GM18868 (cell line): ENCODE results near the gene VIPR2.
"Not testable (repeated sequence)": the region's sequence is repeated elsewhere in the genome, so short reads cannot be mapped to it uniquely, and the experiment has no call there.

Experiments used
- ATAC-seq: cut with Tn5 transposase; IDR thresholded peaks from one replicate; pipeline ENCODE4 v1.9.1; 2021; ENCODE audit warnings: mild to moderate bottlenecking, moderate library complexity; ENCODE audit not compliant: unreplicated experiment

Gene VIPR2

GRCh38 chr7:158996214-158997109, 148.2 kb downstream of the VIPR2 start:
- ATAC-seq = no peak

- no peak for ATAC-seq
Observed at GRCh38 chr7:158995514-158995913, 149.2 kb downstream of the VIPR2 start.

GRCh38 chr7:158994687-158995086, 150.0 kb downstream of the VIPR2 start:
- no peak for ATAC-seq

- ATAC-seq = no peak
Observed at GRCh38 chr7:158993591-158993990, 151.1 kb downstream of the VIPR2 start.

- ATAC-seq = no peak
Observed at GRCh38 chr7:158992759-158993158, 151.9 kb downstream of the VIPR2 start.

GRCh38 chr7:158991824-158992621, 152.6 kb downstream of the VIPR2 start:
- ATAC-seq = no peak

GRCh38 chr7:158988996-158989395, 155.7 kb downstream of the VIPR2 start:
- no peak for ATAC-seq

- ATAC-seq = no peak
Observed at GRCh38 chr7:158988302-158988862, 156.3 kb downstream of the VIPR2 start.

- no peak for ATAC-seq
Observed at GRCh38 chr7:158987691-158988090, 157.0 kb downstream of the VIPR2 start.

- ATAC-seq = no peak
Observed at GRCh38 chr7:158985583-158985982, 159.1 kb downstream of the VIPR2 start.

- ATAC-seq = not testable (repeated sequence)
Observed at GRCh38 chr7:158984007-158984406, 160.7 kb downstream of the VIPR2 start.

- not testable (repeated sequence) for ATAC-seq
Observed at GRCh38 chr7:158982080-158982479, 162.6 kb downstream of the VIPR2 start.

- ATAC-seq = no peak
Observed at GRCh38 chr7:158979635-158980351, 164.9 kb downstream of the VIPR2 start.

GRCh38 chr7:158979023-158979529, 165.6 kb downstream of the VIPR2 start:
- ATAC-seq = no peak
